Activated CD4-positive, alpha-beta memory T cell treated with anti-CD3 and anti-CD28 coated beads, Interleukin-2, amount 10 ng/mL, durations not matched to agents 7 days and 5 days (primary cell): ENCODE results near the gene CDH4. TPM values are rescaled to one million over a fixed set of nuclear protein-coding genes. Genes with fewer than 3 reads are reported as not detected.
A peak's percentile ranks its signal among the peaks of the same experiment; 100 is the strongest.

Source experiments
- CTCF ChIA-PET: fragments of 350-600 bp; sonication (Branson Sonifier 250); formaldehyde crosslinking; loops from one replicate; lab custom pipeline; 2021; ENCODE audit warnings: antibody characterized with exemption, inconsistent platforms; lab: Charles Lee
- POLR2A ChIA-PET: fragments of 350-600 bp; sonication (Branson Sonifier 250); formaldehyde crosslinking; loops from one replicate; lab custom pipeline; 2021; ENCODE audit warnings: antibody characterized with exemption; lab: Charles Lee
- DNase-seq: peaks from one replicate; pipeline ENCODE4 v3.0.0-alpha.2; 2020
- H3K27ac Mint-ChIP-seq: one replicate; pipeline ENCODE4 v1.8.0; 2021; ENCODE audit warnings: mild to moderate bottlenecking, mixed read lengths
- H3K27me3 Mint-ChIP-seq: one replicate; pipeline ENCODE4 v1.8.0; 2021; ENCODE audit warnings: mixed read lengths
- H3K36me3 Mint-ChIP-seq: one replicate; pipeline ENCODE4 v1.8.0; 2021; ENCODE audit warnings: low read depth, mixed read lengths
- H3K4me1 Mint-ChIP-seq: one replicate; pipeline ENCODE4 v1.8.0; 2021; ENCODE audit warnings: mixed read lengths
- H3K4me3 Mint-ChIP-seq: one replicate; pipeline ENCODE4 v1.8.0; 2021; ENCODE audit warnings: mild to moderate bottlenecking, mixed read lengths
- H3K9me3 Mint-ChIP-seq: one replicate; pipeline ENCODE4 v1.8.0; 2021; ENCODE audit warnings: mixed read lengths
- total RNA-seq, 2 experiments: library from RNA; stranded (reverse); gene quantifications; one replicate each; pipeline ENCODE4 v1.2.3, GENCODE V29; 2021

Gene CDH4
- total RNA-seq, 2 experiments from 2014 or later, result 0.15 to 0.20 TPM

DNA sequence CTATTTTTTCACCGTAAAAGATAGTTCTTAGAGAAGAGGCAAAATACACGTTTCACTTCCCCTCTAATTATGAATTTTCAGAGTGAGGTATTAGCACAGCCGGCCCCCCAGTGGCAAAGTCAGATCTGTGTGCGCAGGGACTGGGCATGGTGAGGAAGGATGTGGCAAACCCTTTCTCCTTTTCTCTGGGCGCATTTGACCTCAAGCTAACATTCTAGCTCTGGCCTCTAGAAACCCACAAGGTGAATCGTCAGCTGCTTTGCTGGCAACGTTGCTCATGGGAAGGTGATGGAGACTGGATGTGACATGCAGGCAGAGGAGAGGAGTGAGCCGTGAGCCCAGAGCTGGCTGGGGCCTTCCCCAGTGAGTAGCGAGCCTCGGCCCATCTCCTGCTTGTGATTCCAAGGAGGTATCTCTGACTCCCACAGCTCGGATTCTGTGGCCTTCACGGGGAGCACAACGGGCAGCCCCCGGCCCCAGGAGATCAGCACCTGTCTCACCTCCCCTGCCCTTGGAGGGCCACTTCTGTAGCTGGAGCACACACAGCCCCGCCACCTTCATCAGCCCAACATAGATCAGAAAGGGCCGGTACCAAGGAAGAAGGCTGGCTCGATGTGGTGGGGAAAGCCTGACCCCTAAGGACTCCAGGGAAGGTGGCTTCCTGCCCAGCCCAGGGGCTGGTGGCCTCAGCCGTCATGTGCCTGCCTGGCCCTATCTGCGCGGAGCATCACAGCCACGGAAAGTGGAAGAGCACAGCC lies 660.8 kb downstream of the CDH4 start:
- Mint-ChIP-seq H3K9me3 (no peaks in the 10 kb centered on the region), H3K27ac (no peak overlapping the region), H3K36me3 (no peaks in the 10 kb centered on the region), H3K4me3 (no peak overlapping the region), H3K4me1 (peaks cover 9% of the 10 kb centered on the region), H3K27me3 (peaks cover 1% of the 10 kb centered on the region)
- peak; percentile 18 for DNase-seq
- ChIA-PET CTCF (interaction anchor here (1.2 to 2.1 kb wide), 2 partner anchors 16 to 26 kb away, joined by 3 to 9 read pairs; no protein-coding TSS in a partner anchor), POLR2A (no interaction called here)

GRCh38 chr20:61913423-61914225 lies 661.6 kb downstream of the CDH4 start:
- H3K4me1 Mint-ChIP-seq, result peaks cover 9% of the 10 kb centered on the region
- H3K27ac Mint-ChIP-seq, result no peak overlapping the region
- DNase-seq, result no peak
- CTCF ChIA-PET, result no interaction called here
- H3K9me3 Mint-ChIP-seq, result no peaks in the 10 kb centered on the region
- H3K36me3 Mint-ChIP-seq, result no peaks in the 10 kb centered on the region
- POLR2A ChIA-PET, result no interaction called here
- H3K4me3 Mint-ChIP-seq, result no peak overlapping the region
- H3K27me3 Mint-ChIP-seq, result peaks cover 1% of the 10 kb centered on the region

- Mint-ChIP-seq H3K27me3 (peaks cover 1% of the 10 kb centered on the region), H3K27ac (no peak overlapping the region), H3K4me1 (peaks cover 9% of the 10 kb centered on the region), H3K9me3 (no peaks in the 10 kb centered on the region), H3K4me3 (no peak overlapping the region), H3K36me3 (no peaks in the 10 kb centered on the region)
- CTCF ChIA-PET, result no interaction called here
- POLR2A ChIA-PET, result no interaction called here
- DNase-seq, result no peak
Measured at GRCh38 chr20:61915101-61915500, 663.0 kb downstream of the CDH4 start.

DNA sequence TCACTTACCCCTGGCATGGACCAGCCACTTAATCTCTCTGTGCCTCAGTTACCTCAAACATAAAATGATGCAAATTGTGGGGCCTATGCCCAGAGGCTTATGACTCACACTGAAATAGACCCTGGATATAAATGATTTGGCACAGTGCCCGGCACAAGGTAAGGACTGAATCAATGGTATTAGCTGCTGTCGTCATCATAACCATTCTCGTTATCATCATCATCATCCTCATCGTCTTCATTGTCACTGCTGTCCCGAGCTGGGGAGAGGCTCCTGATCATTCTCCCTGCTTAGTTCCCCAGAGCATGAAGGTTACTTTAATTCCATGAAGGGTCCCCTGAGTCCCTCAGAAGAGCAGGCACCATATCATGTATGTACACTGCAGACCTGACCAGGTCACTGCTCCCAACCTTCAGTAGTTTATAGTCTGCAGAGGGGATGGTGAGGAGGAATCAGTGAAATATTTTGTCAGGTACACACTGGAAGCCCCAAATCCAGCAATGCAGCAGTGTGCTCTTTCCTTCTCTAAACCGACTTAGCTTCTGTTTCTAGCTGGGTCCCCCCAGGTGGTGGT lies 664.3 kb downstream of the CDH4 start:
- H3K36me3 Mint-ChIP-seq, result no peaks in the 10 kb centered on the region
- CTCF ChIA-PET, result no interaction called here
- H3K27me3 Mint-ChIP-seq, result peaks cover 1% of the 10 kb centered on the region
- peaks cover 9% of the 10 kb centered on the region for H3K4me1 Mint-ChIP-seq
- H3K27ac Mint-ChIP-seq, result no peak overlapping the region
- DNase-seq, result no peak
- POLR2A ChIA-PET, result no interaction called here
- no peak overlapping the region for H3K4me3 Mint-ChIP-seq
- H3K9me3 Mint-ChIP-seq, result no peaks in the 10 kb centered on the region

DNA sequence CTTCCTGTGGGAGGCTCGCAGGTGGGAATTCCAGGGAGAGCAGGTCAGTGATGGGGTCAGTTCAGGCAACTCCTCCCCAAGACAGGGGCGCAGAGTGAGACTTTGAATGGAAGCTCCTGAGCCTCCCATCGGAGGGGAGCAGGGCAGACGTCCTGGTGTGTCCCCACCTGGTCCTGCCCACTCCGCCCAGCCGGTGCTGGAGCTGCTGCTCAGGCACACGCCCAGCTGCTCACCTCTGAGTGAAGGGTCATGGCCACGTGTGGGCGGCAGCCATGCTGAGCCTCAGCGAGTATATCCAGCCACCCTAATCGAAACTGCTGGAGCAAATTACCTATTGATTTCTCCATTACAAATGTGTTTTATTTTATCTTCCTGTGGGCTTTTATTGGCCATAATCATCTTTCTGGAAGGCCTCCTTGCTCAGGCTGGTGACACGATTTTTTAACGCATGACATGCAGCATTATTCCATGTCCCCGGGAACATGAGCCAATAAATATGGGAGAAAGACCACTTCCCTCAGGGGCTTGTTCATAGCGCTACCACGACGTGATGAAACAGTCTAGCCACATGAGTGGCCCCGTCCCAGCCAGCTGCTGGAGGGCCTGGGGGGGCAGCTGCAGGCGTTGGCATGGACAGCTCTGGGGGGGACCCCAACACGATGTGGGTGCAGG lies 665.5 kb downstream of the CDH4 start:
- Mint-ChIP-seq H3K4me1 (peaks cover 6% of the 10 kb centered on the region), H3K27me3 (no peaks in the 10 kb centered on the region), H3K9me3 (no peaks in the 10 kb centered on the region), H3K27ac (no peak overlapping the region), H3K4me3 (no peak overlapping the region), H3K36me3 (no peaks in the 10 kb centered on the region)
- ChIA-PET POLR2A (no interaction called here), CTCF (no interaction called here)
- DNase-seq, result no peak

- H3K4me3 Mint-ChIP-seq, result no peak overlapping the region
- no peaks in the 10 kb centered on the region for H3K9me3 Mint-ChIP-seq
- no peaks in the 10 kb centered on the region for H3K36me3 Mint-ChIP-seq
- DNase-seq, result no peak
- no peak overlapping the region for H3K27ac Mint-ChIP-seq
- no peaks in the 10 kb centered on the region for H3K4me1 Mint-ChIP-seq
- no peaks in the 10 kb centered on the region for H3K27me3 Mint-ChIP-seq
- CTCF ChIA-PET, result no interaction called here
- POLR2A ChIA-PET, result no interaction called here
Measured at GRCh38 chr20:61918548-61918947, 666.5 kb downstream of the CDH4 start.

GRCh38 chr20:61919239-61919638 lies 667.2 kb downstream of the CDH4 start:
- POLR2A ChIA-PET, result no interaction called here
- Mint-ChIP-seq H3K36me3 (no peaks in the 10 kb centered on the region), H3K9me3 (no peaks in the 10 kb centered on the region), H3K27ac (no peak overlapping the region), H3K27me3 (no peaks in the 10 kb centered on the region), H3K4me3 (no peak overlapping the region), H3K4me1 (no peaks in the 10 kb centered on the region)
- DNase-seq, result no peak
- CTCF ChIA-PET, result no interaction called here

DNA sequence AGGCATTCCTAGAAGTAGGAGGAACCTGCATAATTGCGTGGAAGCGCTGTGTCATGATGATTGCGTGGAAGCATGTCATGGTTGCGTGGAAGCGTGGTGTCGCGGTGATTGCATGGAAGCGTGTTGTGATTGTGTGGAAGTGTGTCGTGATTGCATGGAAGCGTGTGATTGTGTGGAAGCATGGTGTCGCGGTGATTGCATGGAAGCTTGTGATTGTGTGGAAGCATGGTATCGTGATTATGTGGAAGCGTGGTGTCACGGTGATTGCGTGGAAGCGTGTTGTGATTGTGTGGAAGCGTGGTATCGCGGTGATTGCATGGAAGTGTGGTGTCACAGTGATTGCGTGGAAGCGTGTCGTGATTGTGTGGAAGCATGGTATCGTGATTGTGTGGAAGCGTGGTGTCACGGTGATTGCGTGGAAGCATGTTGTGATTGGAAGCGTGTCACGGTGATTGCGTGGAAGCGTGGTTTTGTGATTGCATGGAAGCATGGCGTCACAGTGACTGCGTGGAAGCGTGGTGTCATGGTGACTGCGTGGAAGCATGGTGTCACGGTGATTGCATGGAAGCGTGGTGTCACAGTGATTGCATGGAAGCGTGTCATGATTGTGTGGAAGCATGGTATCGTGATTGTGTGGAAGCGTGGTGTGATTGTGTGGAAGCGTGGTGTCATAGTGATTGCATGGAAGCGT lies 667.8 kb downstream of the CDH4 start:
- Mint-ChIP-seq H3K27ac (no peak overlapping the region), H3K36me3 (no peaks in the 10 kb centered on the region)

DNA sequence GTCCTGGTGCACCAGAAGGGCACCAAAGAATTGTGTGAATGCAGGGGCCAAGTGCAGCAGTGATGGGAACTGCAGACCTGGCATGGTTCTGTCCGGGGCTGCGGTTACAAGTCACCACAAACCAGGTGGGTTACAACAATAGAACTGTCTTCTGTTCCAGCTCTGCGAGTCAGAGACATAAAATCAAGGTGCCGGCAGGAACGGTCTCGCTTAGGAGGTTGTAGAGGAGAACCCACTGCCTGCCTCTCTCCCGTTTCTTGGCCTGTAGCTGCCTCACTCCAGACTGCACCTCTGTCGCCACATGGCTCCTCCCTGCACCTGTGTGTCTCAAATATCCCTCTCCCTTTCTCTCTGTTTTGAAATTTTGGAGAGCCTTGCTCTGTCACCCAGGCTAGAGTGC lies 670.4 kb downstream of the CDH4 start:
- POLR2A ChIA-PET, result no interaction called here
- H3K27me3 Mint-ChIP-seq, result no peaks in the 10 kb centered on the region

More for the DNA sequence above, 667.8 kb downstream of the CDH4 start:
- CTCF ChIA-PET, result no interaction called here
- POLR2A ChIA-PET, result no interaction called here
- Mint-ChIP-seq H3K4me3 (no peak overlapping the region), H3K27me3 (no peaks in the 10 kb centered on the region), H3K4me1 (no peaks in the 10 kb centered on the region), H3K9me3 (no peaks in the 10 kb centered on the region)
- DNase-seq, result no peak

DNA sequence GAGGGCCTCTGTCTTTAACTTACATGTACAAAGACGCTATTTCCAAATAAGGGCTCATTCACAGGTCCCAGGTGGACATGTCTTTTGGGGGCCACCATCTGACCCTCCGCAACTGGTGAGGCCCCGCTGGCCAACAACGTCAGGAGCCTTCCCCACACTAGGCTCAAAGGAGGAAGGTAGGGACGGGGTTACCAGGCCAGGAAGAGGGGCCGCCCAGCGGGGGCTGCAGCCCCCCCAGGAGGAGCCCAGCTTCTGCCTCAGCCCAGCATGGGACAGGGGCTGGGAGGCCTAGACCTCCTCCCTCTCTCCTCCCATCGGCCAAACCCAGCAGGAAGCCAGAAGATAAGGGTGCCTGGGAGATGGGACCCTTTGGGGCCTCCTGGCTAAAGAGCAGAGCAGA lies 670.9 kb downstream of the CDH4 start:
- DNase-seq, result no peak
- Mint-ChIP-seq H3K27ac (no peak overlapping the region), H3K9me3 (no peaks in the 10 kb centered on the region), H3K36me3 (no peaks in the 10 kb centered on the region), H3K4me3 (no peak overlapping the region), H3K4me1 (no peaks in the 10 kb centered on the region), H3K27me3 (no peaks in the 10 kb centered on the region)
- ChIA-PET POLR2A (no interaction called here), CTCF (no interaction called here)

More for the DNA sequence above, 670.4 kb downstream of the CDH4 start:
- no peak for DNase-seq
- no peaks in the 10 kb centered on the region for H3K9me3 Mint-ChIP-seq
- H3K4me1 Mint-ChIP-seq, result no peaks in the 10 kb centered on the region
- H3K27ac Mint-ChIP-seq, result no peak overlapping the region
- H3K36me3 Mint-ChIP-seq, result no peaks in the 10 kb centered on the region
- CTCF ChIA-PET, result no interaction called here
- no peak overlapping the region for H3K4me3 Mint-ChIP-seq

- CTCF ChIA-PET, result no interaction called here
- H3K27ac Mint-ChIP-seq, result no peak overlapping the region
- no peaks in the 10 kb centered on the region for H3K4me1 Mint-ChIP-seq
- no peak for DNase-seq
- no peaks in the 10 kb centered on the region for H3K27me3 Mint-ChIP-seq
- POLR2A ChIA-PET, result no interaction called here
- no peak overlapping the region for H3K4me3 Mint-ChIP-seq
- H3K9me3 Mint-ChIP-seq, result no peaks in the 10 kb centered on the region
- H3K36me3 Mint-ChIP-seq, result no peaks in the 10 kb centered on the region
Measured at GRCh38 chr20:61923371-61924166, 671.5 kb downstream of the CDH4 start.

DNA sequence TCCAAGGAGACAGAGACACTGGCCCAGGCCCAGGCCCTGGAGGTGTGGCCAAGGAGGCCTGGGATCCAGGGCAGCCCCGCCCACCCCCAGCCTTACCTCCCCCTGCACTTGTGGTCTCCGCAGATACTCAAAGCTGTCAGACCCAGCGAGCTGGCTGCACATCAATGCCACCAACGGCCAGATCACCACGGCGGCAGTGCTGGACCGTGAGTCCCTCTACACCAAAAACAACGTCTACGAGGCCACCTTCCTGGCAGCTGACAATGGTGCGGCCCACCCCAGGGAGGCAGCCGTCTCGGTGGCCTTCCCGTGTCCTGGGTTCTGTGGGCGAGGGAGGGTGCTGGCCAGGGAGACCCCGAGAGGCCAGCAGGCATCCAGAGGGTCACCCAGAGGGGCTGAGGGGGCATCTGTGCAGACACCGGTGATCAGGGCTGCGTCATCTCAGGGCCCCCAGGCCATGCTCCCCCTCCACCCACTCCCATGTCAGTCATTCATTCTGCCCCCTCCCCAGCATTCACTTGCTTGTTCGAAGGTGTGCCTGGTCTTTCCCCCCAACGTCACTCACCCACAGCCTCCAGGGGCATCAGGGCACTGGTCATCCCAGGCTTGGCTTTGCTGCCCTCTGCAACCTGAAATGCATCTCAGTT lies 672.3 kb downstream of the CDH4 start:
- H3K36me3 Mint-ChIP-seq, result no peaks in the 10 kb centered on the region
- no peaks in the 10 kb centered on the region for H3K9me3 Mint-ChIP-seq
- ChIA-PET CTCF (no interaction called here), POLR2A (no interaction called here)
- no peaks in the 10 kb centered on the region for H3K4me1 Mint-ChIP-seq
- H3K27ac Mint-ChIP-seq, result no peak overlapping the region
- H3K27me3 Mint-ChIP-seq, result no peaks in the 10 kb centered on the region
- no peak for DNase-seq
- H3K4me3 Mint-ChIP-seq, result no peak overlapping the region
